MM.1S (cell line): ENCODE measurements around the gene TM9SF4.

Experiments used
- DNase-seq: peaks from one replicate; pipeline ENCODE4 v3.0.0-alpha.2; 2015
- H2AFZ ChIP-seq: fragments of 300-600 bp; sonication (generic); 2 replicates; pipeline ENCODE4 v1.6.0; 2016; ENCODE audit warnings: antibody characterized with exemption, low read length
- H3F3A ChIP-seq: fragments of 300-600 bp; sonication (generic); 2 replicates; pipeline ENCODE4 v1.6.1; 2016; ENCODE audit warnings: mild to moderate bottlenecking, antibody characterized with exemption, low read length, moderate library complexity, mixed read lengths; ENCODE audit not compliant: insufficient read depth
- H3K27ac ChIP-seq: fragments of 300-600 bp; sonication (generic); 2 replicates; pipeline ENCODE4 v1.5.1; 2016; ENCODE audit warnings: mild to moderate bottlenecking, low read length
- H3K27me3 ChIP-seq: fragments of 300-600 bp; sonication (generic); replicated peaks from 2 replicates; pipeline ENCODE4 v1.6.0; 2016; ENCODE audit warnings: low read length; ENCODE audit not compliant: insufficient read depth
- H3K36me3 ChIP-seq: fragments of 300-600 bp; sonication (generic); replicated peaks from 2 replicates; pipeline ENCODE4 v1.6.1; 2016; ENCODE audit warnings: mild to moderate bottlenecking, low read length, mixed read lengths; ENCODE audit not compliant: insufficient read depth
- H3K4me1 ChIP-seq: fragments of 300-600 bp; sonication (generic); 2 replicates; pipeline ENCODE4 v1.6.1; 2016; ENCODE audit warnings: low read length, mixed read lengths
- H3K4me2 ChIP-seq: fragments of 300-600 bp; sonication (generic); 2 replicates; pipeline ENCODE4 v1.6.0; 2016; ENCODE audit warnings: low read depth, low read length
- H3K4me3 ChIP-seq: fragments of 300-600 bp; sonication (generic); 2 replicates; pipeline ENCODE4 v1.5.1; 2016; ENCODE audit warnings: low read length, mixed read lengths
- H3K79me2 ChIP-seq: fragments of 300-600 bp; sonication (generic); 2 replicates; pipeline ENCODE4 v1.6.1; 2016; ENCODE audit warnings: mixed run types, low read length, mixed read lengths
- H3K9ac ChIP-seq: fragments of 300-600 bp; sonication (generic); 2 replicates; pipeline ENCODE4 v1.6.1; 2016; ENCODE audit warnings: low read length, mixed read lengths
- H3K9me2 ChIP-seq: fragments of 300-600 bp; sonication (generic); replicated peaks from 2 replicates; pipeline ENCODE4 v1.6.1; 2016; ENCODE audit warnings: mild to moderate bottlenecking, low read length, mixed read lengths; ENCODE audit not compliant: insufficient read depth
- H3K9me3 ChIP-seq: fragments of 300-600 bp; sonication (generic); replicated peaks from 2 replicates; pipeline ENCODE4 v1.6.1; 2016; ENCODE audit warnings: mild to moderate bottlenecking, low read length, mixed read lengths; ENCODE audit not compliant: insufficient read depth
- H4K20me1 ChIP-seq: fragments of 300-600 bp; sonication (generic); 2 replicates; pipeline ENCODE4 v1.6.1; 2016; ENCODE audit warnings: mild to moderate bottlenecking, low read length, moderate library complexity, mixed read lengths; ENCODE audit not compliant: insufficient read depth
- EZH2 ChIP-seq: fragments of 300-600 bp; sonication (generic); optimal IDR thresholded peaks from 2 replicates; pipeline ENCODE3; 2017; ENCODE audit warnings: low read depth, mild to moderate bottlenecking, antibody characterized with exemption, low read length, mixed read lengths
- EZH2phosphoT487 ChIP-seq: fragments of 300-600 bp; sonication (generic); IDR thresholded peaks from 2 replicates; pipeline ENCODE4 v1.6.1; 2018; ENCODE audit warnings: antibody characterized with exemption, low read length
- TF ChIP-seq, protein P1 (sequence below): fragments of 300-600 bp; sonication (generic); IDR thresholded peaks from 2 replicates; pipeline ENCODE4 v1.5.1; 2016; ENCODE audit warnings: antibody characterized with exemption, low read length, mixed read lengths

The TM9SF4 gene

DNA sequence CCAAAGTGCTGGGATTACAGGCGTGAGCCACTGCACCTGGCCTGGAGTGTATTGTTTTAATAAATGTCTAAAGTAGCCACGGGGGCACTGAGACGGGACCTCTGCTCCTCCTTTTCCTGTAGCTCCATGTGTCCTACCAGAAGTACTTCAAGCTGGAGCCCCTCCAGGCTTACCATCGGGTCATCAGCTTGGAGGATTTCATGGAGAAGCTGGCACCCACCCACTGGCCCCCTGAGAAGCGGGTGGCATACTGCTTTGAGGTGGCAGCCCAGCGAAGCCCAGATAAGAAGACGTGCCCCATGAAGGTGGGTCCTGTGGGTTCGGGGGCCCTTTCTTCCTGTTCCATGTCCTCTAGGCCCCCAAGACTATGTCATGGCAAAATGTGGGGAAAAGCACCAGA lies 105.6 kb downstream of the TM9SF4 start:
- Histone ChIP-seq H2AFZ (no peak overlapping the region), H3K27me3 (no peaks in the 10 kb centered on the region), H3K27ac (no peak overlapping the region), H3K9me3 (no peaks in the 10 kb centered on the region), H3K9me2 (no peaks in the 10 kb centered on the region), H3K4me1 (no peaks in the 10 kb centered on the region), H3K9ac (no peak overlapping the region), H4K20me1 (no peaks in the 10 kb centered on the region), H3K4me2 (no peak overlapping the region), H3K36me3 (peaks cover 4% of the 10 kb centered on the region; the same call in 1 of the 2 replicates), H3F3A (no peaks in the 10 kb centered on the region), H3K4me3 (no peak overlapping the region), H3K79me2 (peaks cover 1% of the 10 kb centered on the region; the same call in 1 of the 2 replicates)
- TF ChIP-seq EZH2 (no peak), EZH2phosphoT487 (no peak)
- TF ChIP-seq, protein P1, sequence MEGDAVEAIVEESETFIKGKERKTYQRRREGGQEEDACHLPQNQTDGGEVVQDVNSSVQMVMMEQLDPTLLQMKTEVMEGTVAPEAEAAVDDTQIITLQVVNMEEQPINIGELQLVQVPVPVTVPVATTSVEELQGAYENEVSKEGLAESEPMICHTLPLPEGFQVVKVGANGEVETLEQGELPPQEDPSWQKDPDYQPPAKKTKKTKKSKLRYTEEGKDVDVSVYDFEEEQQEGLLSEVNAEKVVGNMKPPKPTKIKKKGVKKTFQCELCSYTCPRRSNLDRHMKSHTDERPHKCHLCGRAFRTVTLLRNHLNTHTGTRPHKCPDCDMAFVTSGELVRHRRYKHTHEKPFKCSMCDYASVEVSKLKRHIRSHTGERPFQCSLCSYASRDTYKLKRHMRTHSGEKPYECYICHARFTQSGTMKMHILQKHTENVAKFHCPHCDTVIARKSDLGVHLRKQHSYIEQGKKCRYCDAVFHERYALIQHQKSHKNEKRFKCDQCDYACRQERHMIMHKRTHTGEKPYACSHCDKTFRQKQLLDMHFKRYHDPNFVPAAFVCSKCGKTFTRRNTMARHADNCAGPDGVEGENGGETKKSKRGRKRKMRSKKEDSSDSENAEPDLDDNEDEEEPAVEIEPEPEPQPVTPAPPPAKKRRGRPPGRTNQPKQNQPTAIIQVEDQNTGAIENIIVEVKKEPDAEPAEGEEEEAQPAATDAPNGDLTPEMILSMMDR: no peak
- no peak for DNase-seq

DNA sequence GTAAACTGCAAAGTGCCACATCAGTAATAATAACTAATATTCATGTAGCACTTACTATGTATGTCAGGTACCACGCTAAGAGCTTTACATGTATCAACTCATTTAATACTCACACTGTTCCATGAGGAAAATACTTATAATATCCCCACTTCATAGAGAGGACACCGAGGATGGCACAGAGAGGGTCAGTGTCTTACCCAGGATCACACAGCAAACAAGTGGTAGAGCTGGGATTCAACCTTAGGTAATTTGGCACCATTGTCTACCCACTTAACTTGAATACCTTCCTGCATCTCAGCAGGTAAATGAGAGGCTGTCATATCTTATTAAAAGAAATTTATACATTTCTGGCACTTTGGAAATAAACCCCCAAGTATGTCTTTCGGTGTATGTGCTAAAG lies 106.2 kb downstream of the TM9SF4 start:
- Histone ChIP-seq H3K27ac (no peak overlapping the region), H3K9me3 (no peaks in the 10 kb centered on the region), H3F3A (no peaks in the 10 kb centered on the region), H3K4me2 (no peak overlapping the region), H3K4me3 (no peak overlapping the region), H2AFZ (no peak overlapping the region), H3K9me2 (no peaks in the 10 kb centered on the region), H3K36me3 (peaks cover 4% of the 10 kb centered on the region; the same call in 1 of the 2 replicates), H3K4me1 (no peaks in the 10 kb centered on the region), H3K9ac (no peak overlapping the region), H3K27me3 (no peaks in the 10 kb centered on the region), H4K20me1 (no peaks in the 10 kb centered on the region), H3K79me2 (no peaks in the 10 kb centered on the region; the same call in 1 of the 2 replicates)
- TF ChIP-seq EZH2phosphoT487 (no peak), EZH2 (no peak)
- TF ChIP-seq, protein P1: no peak
- no peak for DNase-seq

DNA sequence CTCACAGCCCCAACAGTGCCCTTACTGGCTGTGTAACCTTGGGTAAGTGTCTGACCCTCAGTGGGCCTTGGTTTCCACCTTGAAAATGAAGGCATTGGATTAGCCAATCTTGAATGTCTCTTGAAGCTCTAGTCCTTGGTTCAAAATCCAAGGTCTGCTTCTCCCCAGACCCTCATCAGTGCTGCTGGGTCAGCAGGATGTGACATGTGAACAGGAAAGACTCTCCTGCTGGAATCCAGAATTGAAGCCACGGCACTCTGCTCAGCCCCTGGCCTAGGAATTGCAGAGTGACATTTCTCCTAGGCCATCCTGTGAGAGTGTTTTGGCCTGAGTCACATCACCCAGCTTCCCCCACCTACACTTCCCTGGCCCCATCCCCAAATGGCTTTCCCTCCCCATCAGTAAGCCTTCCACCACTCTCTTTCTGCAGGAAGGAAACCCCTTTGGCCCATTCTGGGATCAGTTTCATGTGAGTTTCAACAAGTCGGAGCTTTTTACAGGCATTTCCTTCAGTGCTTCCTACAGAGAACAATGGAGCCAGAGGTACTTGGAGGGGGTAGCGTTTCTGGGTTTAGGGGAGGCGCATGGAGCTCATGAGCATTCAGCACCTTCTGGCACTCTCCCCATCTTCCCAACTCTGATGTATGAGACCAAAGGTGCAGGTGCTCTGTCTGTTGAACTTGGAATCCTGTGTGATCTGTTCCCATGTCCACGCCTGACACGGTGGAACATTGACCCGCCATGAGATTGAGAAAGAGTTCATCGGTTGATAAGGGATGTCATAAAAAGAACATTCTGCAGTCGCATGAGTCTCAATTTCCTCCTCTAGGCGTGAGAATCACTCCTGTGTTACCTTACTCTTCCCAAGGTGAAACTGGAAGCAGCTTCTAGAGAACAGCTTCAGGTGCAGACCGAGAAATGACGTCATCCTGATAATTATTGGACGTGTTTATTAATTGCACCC lies 106.9 kb downstream of the TM9SF4 start:
- H3K9ac ChIP-seq: no peak overlapping the region
- TF ChIP-seq EZH2phosphoT487: no peak
- TF ChIP-seq, protein P1: no peak
- no peak for TF ChIP-seq EZH2
- no peaks in the 10 kb centered on the region for H3K9me3 ChIP-seq

More for the DNA sequence above, 106.9 kb downstream of the TM9SF4 start:
- Histone ChIP-seq H3K4me1 (no peaks in the 10 kb centered on the region), H3K27me3 (no peaks in the 10 kb centered on the region), H3F3A (no peaks in the 10 kb centered on the region), H3K9me2 (no peaks in the 10 kb centered on the region), H2AFZ (no peak overlapping the region), H3K4me3 (no peak overlapping the region), H3K27ac (no peak overlapping the region), H3K36me3 (0 out of 2 replicates have a peak, but pooled peaks cover 4% of the 10 kb centered on the region), H3K79me2 (no peaks in the 10 kb centered on the region), H4K20me1 (no peaks in the 10 kb centered on the region), H3K4me2 (no peak overlapping the region)
- no peak for DNase-seq
